ENCODE measurements around the gene EDN2. TPM values are rescaled to one million over a fixed set of nuclear protein-coding genes. Genes with fewer than 3 reads are reported as not detected.

The EDN2 gene
- total RNA-seq, 4 donors from 2014 or later: 0.40 to 1.2 TPM; not detected in 2

GRCh38 chr1:41504114-41505035 is 19.9 kb upstream of the EDN2 start:
- intact Hi-C loops (cut with DNase I): no loop called here
- no peaks in the 10 kb centered on the region for H3K27me3 ChIP-seq
- H3K4me1 ChIP-seq: peaks cover 22 to 32% (median 26%) of the 10 kb centered on the region in 4 donors
- TF ChIP-seq CTCF (IDR thresholded peaks at IDR 0.05): no peak
- TF ChIP-seq POLR2A (IDR thresholded peaks at IDR 0.05; ENCODE audit: low read depth): no peak
- TF ChIP-seq EP300 (IDR thresholded peaks at IDR 0.05): no peak
- no peak for TF ChIP-seq POLR2AphosphoS5 (IDR thresholded peaks at IDR 0.05)
- no peak overlapping the region for H3K27ac ChIP-seq (replicated peaks in 1 of 4)
- WGBS: 82% methylated on average over 15 of the region's 15 CpGs
- no peaks in the 10 kb centered on the region for H3K9me3 ChIP-seq
- no peak for DNase-seq (ENCODE audit: extremely low spot score)
- H3K36me3 ChIP-seq: no peaks in the 10 kb centered on the region
- H3K4me3 ChIP-seq: no peak overlapping the region

- Histone ChIP-seq H3K27me3 (no peaks in the 10 kb centered on the region), H3K4me1 (peaks cover 29 to 40% (median 33%) of the 10 kb centered on the region in 4 donors), H3K27ac (replicated peaks in 1 of 4) (no peak overlapping the region), H3K9me3 (no peaks in the 10 kb centered on the region), H3K4me3 (no peak overlapping the region), H3K36me3 (no peaks in the 10 kb centered on the region)
- WGBS: 84% methylated on average over 11 of the region's 11 CpGs
- TF ChIP-seq EP300 (IDR thresholded peaks at IDR 0.05) (no peak), POLR2AphosphoS5 (IDR thresholded peaks at IDR 0.05) (no peak), CTCF (IDR thresholded peaks at IDR 0.05) (no peak), POLR2A (IDR thresholded peaks at IDR 0.05; ENCODE audit: low read depth) (no peak)
- DNase-seq (ENCODE audit: extremely low spot score): no peak
- intact Hi-C loops (cut with DNase I): no loop called here
Observed at GRCh38 chr1:41503538-41504113, 19.1 kb upstream of the EDN2 start.

GRCh38 chr1:41502912-41503311 is 18.4 kb upstream of the EDN2 start:
- no peak for DNase-seq (ENCODE audit: extremely low spot score)
- Histone ChIP-seq H3K27me3 (no peaks in the 10 kb centered on the region), H3K4me1 (peaks cover 36 to 47% (median 40%) of the 10 kb centered on the region in 4 donors), H3K4me3 (no peak overlapping the region), H3K36me3 (no peaks in the 10 kb centered on the region), H3K9me3 (no peaks in the 10 kb centered on the region), H3K27ac (replicated peaks in 1 of 4) (peak overlapping the region in 2 of 4 donors; percentile 13 to 90)
- TF ChIP-seq POLR2A (IDR thresholded peaks at IDR 0.05; ENCODE audit: low read depth): no peak
- TF ChIP-seq EP300 (IDR thresholded peaks at IDR 0.05): no peak
- peak in 1 of 2 donors; percentile 38 for TF ChIP-seq POLR2AphosphoS5 (IDR thresholded peaks at IDR 0.05)
- no peak for TF ChIP-seq CTCF (IDR thresholded peaks at IDR 0.05)
- intact Hi-C loops (cut with DNase I): no loop called here
- WGBS: 88% methylated on average over 3 of the region's 5 CpGs

- Histone ChIP-seq H3K27ac (replicated peaks in 1 of 4) (peak overlapping the region in 1 of 4 donors; percentile 90), H3K4me1 (peaks cover 48 to 59% (median 52%) of the 10 kb centered on the region in 4 donors), H3K9me3 (no peaks in the 10 kb centered on the region), H3K36me3 (no peaks in the 10 kb centered on the region), H3K27me3 (no peaks in the 10 kb centered on the region), H3K4me3 (no peak overlapping the region)
- intact Hi-C loops (cut with DNase I): no loop called here
- no peak for DNase-seq (ENCODE audit: extremely low spot score)
- 100% methylated on average over 12 of the region's 20 CpGs for WGBS
- TF ChIP-seq POLR2AphosphoS5 (IDR thresholded peaks at IDR 0.05) (no peak), CTCF (IDR thresholded peaks at IDR 0.05) (no peak), POLR2A (IDR thresholded peaks at IDR 0.05; ENCODE audit: low read depth) (no peak), EP300 (IDR thresholded peaks at IDR 0.05) (no peak)
Observed at GRCh38 chr1:41501581-41501980, 17.1 kb upstream of the EDN2 start.
